ENCODE data around the gene RNF125.
A peak's percentile ranks its signal among the peaks of the same experiment; 100 is the strongest.
"Not testable (repeated sequence)": the region's sequence is repeated elsewhere in the genome, so short reads cannot be mapped to it uniquely, and the experiment has no call there.

Gene RNF125

DNA sequence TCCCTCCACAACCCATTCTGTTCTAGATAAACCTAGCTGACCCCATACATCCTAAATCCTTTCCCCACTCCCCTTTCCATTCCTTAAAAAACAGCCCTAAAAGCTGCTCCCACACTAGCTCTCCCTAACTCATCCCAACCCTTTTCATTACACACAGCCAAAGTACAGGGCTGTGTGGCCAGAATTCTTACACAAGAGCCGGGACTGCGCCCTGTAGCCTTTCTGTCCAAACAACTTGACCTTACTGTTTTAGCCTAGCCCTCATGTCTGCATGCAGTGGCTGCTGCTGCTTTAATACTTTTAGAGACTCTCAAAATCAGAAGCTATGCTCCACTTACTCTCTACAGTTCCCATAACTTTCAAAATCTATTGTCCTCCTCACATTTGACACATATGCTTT is 14.8 kb upstream of the RNF125 start:
- not testable (repeated sequence) for H3K9me3 ChIP-seq (ENCODE audit: control insufficient read depth, insufficient read depth, low read length); H3K4me1 ChIP-seq (ENCODE audit: insufficient read depth, low read length); H3K9ac ChIP-seq (ENCODE audit: low read depth, low read length); H3K36me3 ChIP-seq (ENCODE audit: insufficient read depth, low read length)

DNA sequence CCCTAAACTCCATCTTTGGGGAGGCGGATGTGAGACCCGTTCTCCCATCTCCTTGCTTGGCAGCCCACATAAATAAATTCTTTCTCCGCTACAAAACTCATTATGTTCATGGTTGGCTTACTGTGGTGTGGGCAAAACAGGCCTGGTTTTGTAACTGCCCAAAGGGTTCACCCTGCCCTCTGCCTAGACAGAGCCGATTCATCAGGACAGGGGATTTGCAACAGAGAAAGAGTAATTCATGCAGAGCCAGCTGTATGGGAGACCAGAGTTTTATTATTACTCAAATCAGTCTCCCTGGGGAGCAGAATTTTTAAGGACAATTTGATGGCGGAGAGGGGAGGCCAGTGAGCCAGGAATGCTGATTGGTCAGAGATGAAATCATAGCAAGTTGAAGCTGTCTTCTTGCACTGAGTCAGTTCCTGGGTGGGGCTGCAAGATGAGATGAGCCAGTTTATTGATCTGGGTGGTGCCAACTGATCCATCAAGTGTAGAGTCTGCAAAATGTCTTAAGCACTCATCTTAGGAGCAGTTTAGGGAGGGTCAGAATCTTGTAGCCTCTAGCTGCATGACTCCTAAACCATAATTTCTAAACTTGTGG is 8.4 kb upstream of the RNF125 start:
- Histone ChIP-seq H3K36me3 (ENCODE audit: insufficient read depth, low read length) (no peaks in the 10 kb centered on the region), H3K9ac (ENCODE audit: low read depth, low read length) (no peak overlapping the region)

GRCh38 chr18:32011193-32011592 is 7.4 kb upstream of the RNF125 start:
- no peak overlapping the region for H3K9ac ChIP-seq (ENCODE audit: low read depth, low read length)
- no peaks in the 10 kb centered on the region; the same call in 1 of the 2 replicates for H3K9me3 ChIP-seq (ENCODE audit: control insufficient read depth, insufficient read depth, low read length)
- H3K36me3 ChIP-seq (ENCODE audit: insufficient read depth, low read length), result no peaks in the 10 kb centered on the region
- no peaks in the 10 kb centered on the region for H3K4me1 ChIP-seq (ENCODE audit: insufficient read depth, low read length)

More for the DNA sequence above, 8.4 kb upstream of the RNF125 start:
- H3K9me3 ChIP-seq (ENCODE audit: control insufficient read depth, insufficient read depth, low read length), result no peaks in the 10 kb centered on the region; the same call in 1 of the 2 replicates
- H3K4me1 ChIP-seq (ENCODE audit: insufficient read depth, low read length), result no peaks in the 10 kb centered on the region

DNA sequence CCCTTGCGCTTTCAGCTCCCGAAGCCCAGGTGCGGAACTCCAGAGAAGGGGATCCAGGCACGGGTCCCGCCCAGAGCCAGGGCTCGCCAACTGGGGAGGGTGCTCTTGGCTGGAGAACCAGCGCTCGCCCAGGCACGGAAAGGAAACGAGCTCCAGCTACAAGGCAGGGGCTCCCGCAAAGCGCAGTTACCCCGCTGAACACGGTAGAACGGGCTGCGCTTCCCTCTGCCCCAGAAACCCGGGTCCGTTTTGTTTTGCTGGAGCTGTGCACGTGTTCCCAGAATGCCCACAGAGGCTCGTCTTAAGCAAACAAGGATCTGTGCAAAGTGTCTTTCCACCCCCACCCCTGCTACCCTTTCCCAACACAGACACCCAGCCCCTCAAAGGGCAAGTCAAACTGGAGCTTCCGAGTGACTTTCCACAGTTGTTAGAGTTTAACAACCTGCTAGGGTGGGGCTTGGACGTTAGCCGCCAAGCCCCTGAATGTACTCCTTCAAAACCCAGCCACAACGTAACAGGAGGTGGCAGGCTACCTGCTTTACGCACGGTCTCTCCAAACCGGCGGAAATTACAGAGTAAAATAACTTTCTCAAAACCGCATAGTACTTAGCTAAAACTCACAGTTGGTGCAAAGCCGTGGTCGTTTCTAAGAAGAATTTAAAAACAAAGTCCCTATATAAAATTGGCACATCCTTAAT is 775 bp downstream of the RNF125 start:
- Histone ChIP-seq H3K4me1 (ENCODE audit: insufficient read depth, low read length) (no peaks in the 10 kb centered on the region; the same call in 1 of the 2 replicates), H3K36me3 (ENCODE audit: insufficient read depth, low read length) (no peaks in the 10 kb centered on the region), H3K9ac (ENCODE audit: low read depth, low read length) (peak overlapping the region; percentile 75), H3K9me3 (ENCODE audit: control insufficient read depth, insufficient read depth, low read length) (no peaks in the 10 kb centered on the region)

DNA sequence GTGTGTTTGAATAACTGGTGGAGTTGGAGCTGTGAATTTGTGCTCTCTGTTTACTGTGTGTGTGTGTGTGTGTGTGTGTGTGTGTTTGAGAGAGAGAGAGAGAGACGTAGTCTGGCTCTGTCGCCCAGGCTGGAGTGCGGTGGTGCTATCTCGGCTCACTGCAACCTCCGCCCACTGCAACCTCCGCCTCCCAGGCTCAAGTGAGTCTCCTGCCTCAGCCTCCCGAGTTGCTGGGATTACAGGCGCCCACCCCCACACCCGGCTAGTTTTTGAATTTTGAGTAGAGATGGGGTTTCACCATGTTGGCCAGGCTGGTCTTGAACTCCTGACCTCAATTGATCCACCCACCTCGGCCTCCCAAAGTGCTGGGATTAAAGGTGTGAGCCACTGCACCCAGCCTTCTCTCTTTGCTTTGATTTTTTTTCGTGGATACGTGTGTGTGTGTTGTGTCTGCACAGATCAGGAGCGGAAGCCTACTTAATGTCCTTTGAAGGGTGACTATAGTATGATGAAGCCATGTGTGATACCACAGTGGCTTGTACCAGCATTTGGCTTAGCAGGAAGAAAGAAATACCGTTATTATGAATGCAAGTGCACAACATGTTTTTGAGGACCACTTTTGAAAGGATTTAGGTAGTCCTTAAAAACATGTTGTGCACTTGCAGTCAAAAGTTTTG is 1.5 kb downstream of the RNF125 start:
- H3K9ac ChIP-seq (ENCODE audit: low read depth, low read length), result peak overlapping the region; percentile 75
- not testable (repeated sequence) for H3K4me1 ChIP-seq (ENCODE audit: insufficient read depth, low read length); H3K36me3 ChIP-seq (ENCODE audit: insufficient read depth, low read length); H3K9me3 ChIP-seq (ENCODE audit: control insufficient read depth, insufficient read depth, low read length)

- Histone ChIP-seq H3K9me3 (ENCODE audit: control insufficient read depth, insufficient read depth, low read length) (no peaks in the 10 kb centered on the region), H3K4me1 (ENCODE audit: insufficient read depth, low read length) (no peaks in the 10 kb centered on the region; the same call in 1 of the 2 replicates), H3K9ac (ENCODE audit: low read depth, low read length) (no peak overlapping the region), H3K36me3 (ENCODE audit: insufficient read depth, low read length) (no peaks in the 10 kb centered on the region)
These were observed 3.3 kb downstream of the RNF125 start for GRCh38 chr18:32021756-32022564.

DNA sequence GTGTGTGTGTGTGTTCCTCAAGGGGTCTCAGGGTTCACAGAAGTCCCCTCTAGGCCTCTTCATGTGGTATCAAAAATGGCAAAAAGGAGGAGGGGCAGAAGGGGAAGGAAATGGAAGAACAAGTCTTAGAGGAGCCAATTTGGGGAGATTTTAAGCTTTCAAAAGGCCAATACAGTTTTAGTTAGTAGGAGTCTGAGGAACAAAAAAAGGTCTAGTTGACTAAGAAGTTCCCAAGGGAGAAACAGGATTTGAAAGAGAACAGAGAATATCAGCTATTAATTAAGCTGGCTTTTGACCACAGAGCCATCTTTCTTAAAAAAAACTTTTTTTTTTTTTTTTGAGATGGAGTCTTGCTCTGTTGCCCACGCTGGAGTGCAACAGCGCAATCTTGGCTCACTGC is 7.1 kb downstream of the RNF125 start:
- H3K9ac ChIP-seq (ENCODE audit: low read depth, low read length), result no peak overlapping the region
- H3K36me3 ChIP-seq (ENCODE audit: insufficient read depth, low read length), result no peaks in the 10 kb centered on the region
- no peaks in the 10 kb centered on the region; the same call in 1 of the 2 replicates for H3K4me1 ChIP-seq (ENCODE audit: insufficient read depth, low read length)
- H3K9me3 ChIP-seq (ENCODE audit: control insufficient read depth, insufficient read depth, low read length), result no peaks in the 10 kb centered on the region

GRCh38 chr18:32026491-32027086 is 8.0 kb downstream of the RNF125 start:
- no peaks in the 10 kb centered on the region; the same call in 1 of the 2 replicates for H3K4me1 ChIP-seq (ENCODE audit: insufficient read depth, low read length)
- H3K9ac ChIP-seq (ENCODE audit: low read depth, low read length), result no peak overlapping the region

DNA sequence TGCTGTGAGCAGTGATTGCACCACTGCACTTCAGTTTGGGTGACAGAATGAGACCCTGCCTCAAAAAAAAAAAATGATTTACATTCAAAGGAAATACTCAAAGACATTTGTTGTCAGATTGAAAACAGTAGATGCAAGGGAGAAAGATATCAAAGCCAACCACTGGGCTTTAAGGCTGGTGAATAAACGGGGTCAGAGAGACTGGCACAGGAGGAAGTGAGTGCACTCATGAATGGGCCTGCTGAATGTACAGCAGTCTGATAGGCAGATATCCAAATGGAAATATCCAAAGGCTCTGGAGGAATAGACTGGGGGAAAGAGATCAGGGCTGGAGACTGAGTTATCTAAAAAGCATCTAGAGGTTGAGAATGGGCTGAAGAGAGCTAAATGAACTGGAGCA is 10.9 kb downstream of the RNF125 start:
- Histone ChIP-seq H3K9ac (ENCODE audit: low read depth, low read length) (no peak overlapping the region), H3K4me1 (ENCODE audit: insufficient read depth, low read length) (no peaks in the 10 kb centered on the region), H3K9me3 (ENCODE audit: control insufficient read depth, insufficient read depth, low read length) (no peaks in the 10 kb centered on the region), H3K36me3 (ENCODE audit: insufficient read depth, low read length) (no peaks in the 10 kb centered on the region)

More at GRCh38 chr18:32026491-32027086, 8.0 kb downstream of the RNF125 start:
- H3K9me3 ChIP-seq (ENCODE audit: control insufficient read depth, insufficient read depth, low read length), result no peaks in the 10 kb centered on the region
- H3K36me3 ChIP-seq (ENCODE audit: insufficient read depth, low read length), result no peaks in the 10 kb centered on the region

DNA sequence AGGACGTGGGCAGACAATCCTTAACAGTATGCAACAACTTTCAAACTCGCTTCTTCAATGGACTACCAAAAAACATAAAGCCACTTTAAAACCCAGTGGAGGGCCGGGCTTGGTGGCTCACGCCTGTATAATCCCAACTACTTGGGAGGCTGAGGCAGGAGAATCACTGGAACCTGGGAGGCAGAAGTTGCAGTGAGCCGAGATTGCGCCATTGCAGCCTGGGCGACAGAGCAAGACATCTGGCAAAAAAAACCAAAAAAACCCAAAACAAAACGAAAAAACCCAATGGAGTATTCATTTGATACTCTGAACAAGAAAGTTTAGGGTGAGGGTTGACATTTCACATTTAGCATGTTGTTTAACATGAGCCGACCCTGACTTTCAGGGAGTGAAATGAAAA is 14.0 kb downstream of the RNF125 start:
- H3K9ac ChIP-seq (ENCODE audit: low read depth, low read length), result no peak overlapping the region
- H3K4me1 ChIP-seq (ENCODE audit: insufficient read depth, low read length), result no peaks in the 10 kb centered on the region
- H3K9me3 ChIP-seq (ENCODE audit: control insufficient read depth, insufficient read depth, low read length), result no peaks in the 10 kb centered on the region
- no peaks in the 10 kb centered on the region for H3K36me3 ChIP-seq (ENCODE audit: insufficient read depth, low read length)

DNA sequence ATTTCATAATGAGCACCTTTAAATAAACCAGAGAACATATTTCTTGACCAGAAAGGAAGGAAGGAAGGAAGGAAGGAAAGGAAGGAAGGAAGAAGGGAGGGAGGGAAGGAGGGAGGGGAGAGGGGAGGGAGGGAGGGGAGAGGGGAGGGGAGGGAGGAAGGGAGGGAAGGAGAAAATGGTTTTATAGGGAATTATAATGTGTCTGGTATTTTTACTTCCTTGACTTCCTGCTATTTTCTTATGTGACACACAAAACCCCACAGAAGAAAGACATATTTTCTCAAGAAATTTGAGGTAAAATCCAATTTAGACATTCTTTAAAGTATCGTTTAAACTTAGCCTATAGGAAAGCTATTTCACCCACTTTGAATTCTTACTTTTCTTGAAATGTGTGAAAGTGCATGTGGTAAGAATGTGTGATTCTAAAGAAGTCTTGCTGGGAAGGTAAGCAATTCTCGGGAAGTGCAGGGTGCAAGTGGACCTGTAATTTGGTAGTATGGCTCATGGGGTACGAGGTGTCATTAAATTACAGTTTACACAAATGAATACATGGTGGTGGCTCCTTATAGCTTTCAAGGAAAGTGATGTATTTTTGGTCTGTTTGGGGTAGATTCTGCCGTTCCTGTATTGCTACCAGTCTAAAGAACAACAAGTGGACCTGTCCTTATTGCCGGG is 18.0 kb downstream of the RNF125 start:
- H3K36me3 ChIP-seq (ENCODE audit: insufficient read depth, low read length), result no peaks in the 10 kb centered on the region
- H3K9me3 ChIP-seq (ENCODE audit: control insufficient read depth, insufficient read depth, low read length), result no peaks in the 10 kb centered on the region
- no peak overlapping the region for H3K9ac ChIP-seq (ENCODE audit: low read depth, low read length)
- no peaks in the 10 kb centered on the region for H3K4me1 ChIP-seq (ENCODE audit: insufficient read depth, low read length)

DNA sequence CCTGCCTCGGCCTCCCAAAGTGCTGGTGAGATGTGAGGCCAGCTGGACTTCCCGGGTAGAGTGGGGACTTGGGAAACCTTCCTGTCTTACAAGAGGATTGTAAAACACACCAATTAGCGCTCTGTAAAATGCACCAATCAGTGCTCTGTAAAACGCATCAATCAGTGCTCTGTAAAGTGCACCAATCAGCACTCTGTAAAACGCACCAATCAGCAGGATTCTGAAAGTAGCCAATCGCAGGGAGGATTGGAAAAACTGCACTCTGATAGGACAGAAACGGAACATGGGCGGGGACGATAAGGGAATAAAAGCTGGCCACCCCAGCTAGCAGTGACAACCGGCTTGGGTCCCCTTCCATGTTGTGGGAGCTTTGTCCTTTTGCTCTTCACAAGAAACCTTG is 19.0 kb downstream of the RNF125 start:
- no peaks in the 10 kb centered on the region for H3K4me1 ChIP-seq (ENCODE audit: insufficient read depth, low read length)
- H3K9ac ChIP-seq (ENCODE audit: low read depth, low read length), result no peak overlapping the region
- no peaks in the 10 kb centered on the region for H3K36me3 ChIP-seq (ENCODE audit: insufficient read depth, low read length)
- H3K9me3 ChIP-seq (ENCODE audit: control insufficient read depth, insufficient read depth, low read length), result no peaks in the 10 kb centered on the region

- Histone ChIP-seq H3K36me3 (ENCODE audit: insufficient read depth, low read length) (no peaks in the 10 kb centered on the region), H3K9ac (ENCODE audit: low read depth, low read length) (no peak overlapping the region), H3K9me3 (ENCODE audit: control insufficient read depth, insufficient read depth, low read length) (no peaks in the 10 kb centered on the region), H3K4me1 (ENCODE audit: insufficient read depth, low read length) (no peaks in the 10 kb centered on the region)
These were observed 22.3 kb downstream of the RNF125 start for GRCh38 chr18:32040936-32041335.
